ENCODE measurements around the gene HDAC2.

HDAC2 gene

GRCh38 chr6:113969888-113970804 lies 802 bp downstream of the HDAC2 start:
- TF ChIP-seq EGR1 (IDR thresholded peaks at IDR 0.05) (no peak), RAD21 (IDR thresholded peaks at IDR 0.05; ENCODE audit: low read depth) (no peak), ZBTB7A (IDR thresholded peaks at IDR 0.05; ENCODE audit: low read depth) (no peak), REST (IDR thresholded peaks at IDR 0.05; ENCODE audit: low read depth) (no peak), TAF1 (IDR thresholded peaks at IDR 0.05; ENCODE audit: low read depth) (no peak), TEAD4 (IDR thresholded peaks at IDR 0.05) (no peak), EP300 (IDR thresholded peaks at IDR 0.05; ENCODE audit: borderline replicate concordance) (no peak; the same call in 1 of the 2 replicates), CEBPB (IDR thresholded peaks at IDR 0.05) (no peak), CREB1 (IDR thresholded peaks at IDR 0.05; ENCODE audit: low read depth) (no peak)

DNA sequence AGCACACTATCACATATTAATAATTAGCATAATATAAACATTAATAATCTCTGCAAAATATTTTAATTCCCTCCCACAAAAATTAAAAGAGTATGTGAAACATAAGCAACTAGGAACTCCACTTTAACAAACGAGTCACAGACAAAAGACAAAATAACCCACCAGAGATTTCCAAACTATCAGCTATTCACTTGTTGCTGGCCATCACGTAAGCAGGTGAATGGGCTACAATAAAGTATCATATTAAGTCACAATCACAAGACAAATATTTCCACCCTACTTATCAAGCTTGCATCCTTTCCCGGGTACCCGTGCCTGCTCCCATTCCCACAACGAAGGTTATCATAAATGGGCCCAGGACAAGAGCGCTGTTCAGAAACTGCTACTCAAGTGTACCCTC lies 2.5 kb downstream of the HDAC2 start:
- TF ChIP-seq, protein P1, sequence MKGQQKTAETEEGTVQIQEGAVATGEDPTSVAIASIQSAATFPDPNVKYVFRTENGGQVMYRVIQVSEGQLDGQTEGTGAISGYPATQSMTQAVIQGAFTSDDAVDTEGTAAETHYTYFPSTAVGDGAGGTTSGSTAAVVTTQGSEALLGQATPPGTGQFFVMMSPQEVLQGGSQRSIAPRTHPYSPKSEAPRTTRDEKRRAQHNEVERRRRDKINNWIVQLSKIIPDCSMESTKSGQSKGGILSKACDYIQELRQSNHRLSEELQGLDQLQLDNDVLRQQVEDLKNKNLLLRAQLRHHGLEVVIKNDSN (IDR thresholded peaks at IDR 0.05) = no peak
- no peak for TF ChIP-seq CEBPB (IDR thresholded peaks at IDR 0.05)
- no peak for TF ChIP-seq TEAD4 (IDR thresholded peaks at IDR 0.05)
- TF ChIP-seq NFIC (IDR thresholded peaks at IDR 0.05) = no peak
- no peak for TF ChIP-seq ZBTB7A (IDR thresholded peaks at IDR 0.05; ENCODE audit: low read depth)
- TF ChIP-seq TAF1 (IDR thresholded peaks at IDR 0.05; ENCODE audit: low read depth) = no peak
- no peak for TF ChIP-seq EGR1 (IDR thresholded peaks at IDR 0.05)
- TF ChIP-seq YY1 (IDR thresholded peaks at IDR 0.05; ENCODE audit: low read depth) = no peak
- TF ChIP-seq, protein P2, sequence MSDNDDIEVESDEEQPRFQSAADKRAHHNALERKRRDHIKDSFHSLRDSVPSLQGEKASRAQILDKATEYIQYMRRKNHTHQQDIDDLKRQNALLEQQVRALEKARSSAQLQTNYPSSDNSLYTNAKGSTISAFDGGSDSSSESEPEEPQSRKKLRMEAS (IDR thresholded peaks at IDR 0.05) = no peak
- no peak for TF ChIP-seq REST (IDR thresholded peaks at IDR 0.05; ENCODE audit: low read depth)
- TF ChIP-seq FOXM1 (IDR thresholded peaks at IDR 0.05; ENCODE audit: borderline replicate concordance, low read depth) = no peak

- TF ChIP-seq TCF12 (IDR thresholded peaks at IDR 0.05; ENCODE audit: low read depth) (no peak), TEAD4 (IDR thresholded peaks at IDR 0.05) (no peak), CREB1 (IDR thresholded peaks at IDR 0.05; ENCODE audit: low read depth) (no peak), ZBTB7A (IDR thresholded peaks at IDR 0.05; ENCODE audit: low read depth) (no peak), YY1 (IDR thresholded peaks at IDR 0.05; ENCODE audit: low read depth) (no peak), FOXM1 (IDR thresholded peaks at IDR 0.05; ENCODE audit: borderline replicate concordance, low read depth) (no peak), EP300 (IDR thresholded peaks at IDR 0.05; ENCODE audit: borderline replicate concordance) (no peak), NFIC (IDR thresholded peaks at IDR 0.05) (no peak), CEBPB (IDR thresholded peaks at IDR 0.05) (no peak), RAD21 (IDR thresholded peaks at IDR 0.05; ENCODE audit: low read depth) (no peak)
- TF ChIP-seq, protein P2 (IDR thresholded peaks at IDR 0.05) = no peak
- TF ChIP-seq, protein P1 (IDR thresholded peaks at IDR 0.05) = no peak
These were observed 3.2 kb downstream of the HDAC2 start for GRCh38 chr6:113967777-113968176.

DNA sequence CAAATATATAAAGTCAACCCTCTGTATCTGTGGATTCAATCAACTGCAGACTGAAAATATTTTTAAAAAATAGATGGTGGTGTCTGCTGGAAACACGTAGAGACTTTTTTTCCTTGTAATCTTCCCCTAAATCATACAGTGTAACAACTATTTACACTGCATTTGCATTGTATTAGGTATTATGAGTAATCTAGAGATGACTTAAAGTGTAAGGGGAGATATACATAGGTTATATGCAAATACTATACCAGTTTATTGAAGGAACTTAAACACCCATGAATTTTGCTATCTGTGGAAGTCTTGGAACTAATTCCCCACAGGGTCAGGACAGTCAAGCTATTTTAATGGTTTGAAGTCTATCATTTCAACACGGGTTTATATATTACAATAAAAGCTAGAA lies 10.2 kb downstream of the HDAC2 start:
- no peak for TF ChIP-seq EGR1 (IDR thresholded peaks at IDR 0.05)
- no peak for TF ChIP-seq ZBTB7A (IDR thresholded peaks at IDR 0.05; ENCODE audit: low read depth)
- TF ChIP-seq CEBPB (IDR thresholded peaks at IDR 0.05) = no peak
- TF ChIP-seq REST (IDR thresholded peaks at IDR 0.05; ENCODE audit: low read depth) = no peak
- TF ChIP-seq, protein P1 (IDR thresholded peaks at IDR 0.05) = no peak
- no peak for TF ChIP-seq TCF12 (IDR thresholded peaks at IDR 0.05; ENCODE audit: low read depth)
- TF ChIP-seq TAF1 (IDR thresholded peaks at IDR 0.05; ENCODE audit: low read depth) = no peak
